Mucosa of stomach (tissue), 1 donor: ENCODE measurements around the gene NOM1.

Experiments used
- H3K27me3 ChIP-seq: one replicate; pipeline ENCODE4 v1.7.0; 2013; ENCODE audit warnings: mild to moderate bottlenecking, low read length; ENCODE audit not compliant: control insufficient read depth, insufficient read depth
- H3K36me3 ChIP-seq: one replicate; pipeline ENCODE4 v1.7.0; 2013; ENCODE audit warnings: low read length; ENCODE audit not compliant: control insufficient read depth, insufficient read depth
- H3K4me1 ChIP-seq: one replicate; pipeline ENCODE4 v1.7.0; 2013; ENCODE audit warnings: mild to moderate bottlenecking, low read length; ENCODE audit not compliant: control insufficient read depth, insufficient read depth
- H3K4me3 ChIP-seq: one replicate; pipeline ENCODE4 v1.7.0; 2013; ENCODE audit warnings: low read length
- H3K9ac ChIP-seq: one replicate; pipeline ENCODE4 v1.7.0; 2013; ENCODE audit warnings: mild to moderate bottlenecking, low read length, moderate library complexity
- H3K9me3 ChIP-seq: one replicate; pipeline ENCODE4 v1.7.0; 2013; ENCODE audit warnings: mild to moderate bottlenecking, low read length, moderate library complexity; ENCODE audit not compliant: control insufficient read depth
- donor health status: Pancreatic carcinoma.

NOM1 gene

DNA sequence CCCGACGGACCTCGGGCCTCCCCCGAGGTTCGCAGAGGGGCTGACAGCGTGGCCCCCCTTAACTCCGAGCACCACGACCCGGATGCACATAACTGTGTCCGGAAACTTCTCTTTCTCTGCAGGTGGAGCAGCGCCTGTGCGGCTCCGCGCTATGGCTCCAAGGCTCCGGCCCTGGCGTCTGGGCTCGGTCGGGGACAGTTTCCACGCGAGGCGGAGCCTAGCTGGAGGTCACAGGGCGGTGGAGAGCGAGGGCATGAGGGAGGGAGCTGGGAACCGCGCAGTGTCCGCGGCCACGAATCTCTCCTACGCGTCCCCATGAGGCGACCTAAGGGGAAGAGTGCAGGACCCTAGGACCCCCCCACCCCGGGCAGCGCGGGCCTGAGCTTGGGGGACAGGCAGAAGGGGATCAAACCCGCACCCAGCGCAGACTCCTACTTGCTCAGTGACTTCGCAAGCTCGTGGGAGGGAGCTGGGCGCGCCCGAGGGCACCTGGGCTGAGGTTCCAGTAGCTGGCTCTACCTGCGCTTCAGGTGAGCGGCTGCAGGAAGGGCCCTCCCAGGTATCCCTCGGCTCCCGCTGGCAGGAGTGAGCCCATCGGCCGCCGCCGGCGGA lies 69.6 kb downstream of the NOM1 start:
- Histone ChIP-seq H3K9ac (no peak overlapping the region), H3K4me3 (no peak overlapping the region), H3K27me3 (peaks cover 94% of the 10 kb centered on the region), H3K4me1 (peaks cover 21% of the 10 kb centered on the region), H3K9me3 (no peaks in the 10 kb centered on the region), H3K36me3 (no peaks in the 10 kb centered on the region)

DNA sequence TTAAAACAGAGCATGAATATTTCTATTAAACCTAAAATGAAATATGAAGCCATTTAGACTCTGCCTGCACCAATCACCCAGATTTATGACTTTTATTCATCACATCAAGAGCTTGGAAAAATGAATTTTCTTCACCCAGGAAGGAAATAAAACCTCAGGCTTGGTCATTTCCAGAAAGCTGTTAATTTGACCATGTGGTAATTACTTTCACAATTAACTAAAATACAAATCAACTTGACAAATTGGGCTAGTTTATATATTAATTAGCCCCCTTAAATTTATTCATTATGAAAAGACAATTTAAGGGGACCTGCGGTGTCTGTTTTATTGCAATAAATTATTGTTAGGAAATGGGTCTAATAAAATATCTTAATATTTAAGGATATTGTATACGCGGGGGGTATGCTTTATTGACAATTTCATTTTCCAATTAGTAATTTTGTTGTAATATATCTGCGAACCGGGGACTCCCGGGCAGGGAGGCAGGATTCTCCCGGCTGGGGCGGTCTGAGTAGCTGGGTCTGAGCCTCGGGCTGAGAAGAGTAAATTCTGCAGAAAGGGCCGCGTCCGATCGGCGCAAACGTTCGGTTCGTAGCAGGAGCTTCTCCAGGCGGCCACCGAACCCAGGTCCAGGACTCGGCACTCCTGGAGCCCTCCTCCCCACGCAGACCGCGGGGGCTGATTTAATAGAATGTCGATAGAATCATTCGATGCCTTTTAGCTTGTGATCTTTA lies 70.4 kb downstream of the NOM1 start:
- no peaks in the 10 kb centered on the region for H3K9me3 ChIP-seq
- peaks cover 21% of the 10 kb centered on the region for H3K4me1 ChIP-seq
- H3K9ac ChIP-seq: no peak overlapping the region
- no peak overlapping the region for H3K4me3 ChIP-seq
- peaks cover 92% of the 10 kb centered on the region for H3K27me3 ChIP-seq
- H3K36me3 ChIP-seq: no peaks in the 10 kb centered on the region

DNA sequence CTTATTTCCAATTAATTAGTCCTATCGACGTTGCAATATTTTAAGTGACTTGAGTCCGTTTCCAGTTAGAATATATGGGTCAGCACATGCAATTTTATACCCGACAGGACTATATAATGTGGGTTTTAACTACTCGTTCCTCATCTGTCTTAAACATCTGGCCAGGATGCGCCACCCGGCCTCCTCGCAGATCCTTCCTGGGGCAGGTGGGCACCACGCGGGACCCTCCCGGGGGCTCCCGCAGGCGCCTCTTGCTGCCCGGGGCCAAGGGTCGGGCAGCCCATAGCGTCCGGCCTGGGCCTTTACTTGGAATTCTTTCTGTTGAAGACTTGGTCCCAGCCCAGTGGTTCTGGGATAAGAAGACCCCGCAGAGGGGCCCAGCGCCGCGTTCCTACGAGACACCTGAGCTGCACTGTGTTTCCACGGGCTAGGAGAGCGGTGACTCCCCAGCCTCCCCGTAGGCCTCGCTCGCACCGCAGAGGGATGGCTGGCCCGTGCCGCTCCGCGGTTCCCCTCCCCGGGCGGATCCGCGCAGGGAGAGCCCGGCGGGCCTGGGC lies 71.1 kb downstream of the NOM1 start:
- no peak overlapping the region for H3K4me3 ChIP-seq
- peaks cover 91% of the 10 kb centered on the region for H3K27me3 ChIP-seq
- H3K4me1 ChIP-seq: peaks cover 21% of the 10 kb centered on the region
- no peak overlapping the region for H3K9ac ChIP-seq
- no peaks in the 10 kb centered on the region for H3K36me3 ChIP-seq
- H3K9me3 ChIP-seq: no peaks in the 10 kb centered on the region

DNA sequence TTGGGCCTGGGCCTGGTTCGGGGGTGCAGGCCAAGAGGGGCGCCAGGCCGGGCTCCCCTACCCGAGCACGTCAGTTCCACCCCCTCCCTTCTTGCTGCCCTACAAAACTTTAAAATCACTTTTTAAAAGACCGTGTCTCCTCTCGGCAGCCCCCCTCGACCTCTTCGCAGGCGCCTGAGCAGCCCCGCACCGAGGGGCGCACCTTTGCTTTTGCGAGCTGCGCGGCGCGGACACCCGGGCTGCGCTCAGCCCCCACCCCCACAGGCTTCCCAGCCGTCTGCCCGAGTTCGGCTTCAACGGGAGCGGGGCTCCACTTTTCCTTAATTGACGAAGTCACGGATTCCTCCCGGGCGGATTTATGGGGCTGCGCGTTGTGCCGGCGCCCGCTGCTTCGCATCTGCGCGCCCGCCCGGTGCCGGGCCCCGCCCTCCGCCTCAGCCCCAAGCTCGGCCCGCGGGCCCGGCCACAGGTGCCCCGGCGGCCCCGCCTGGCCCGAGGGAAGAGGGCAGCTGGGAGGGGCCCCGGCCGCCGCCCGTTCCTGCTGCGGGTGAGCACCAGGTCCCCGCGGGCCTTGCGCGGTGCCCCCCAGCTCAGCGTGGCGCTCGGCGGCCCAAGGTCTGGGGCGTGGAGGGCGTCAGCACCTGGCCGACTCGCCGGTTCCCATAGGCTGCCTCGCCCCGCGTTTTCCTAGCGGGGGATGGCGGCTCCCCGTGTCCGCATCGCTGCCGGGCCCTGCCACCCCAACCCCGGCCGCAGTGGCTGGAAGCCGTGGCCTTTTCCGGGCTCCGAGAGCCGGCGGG lies 71.8 kb downstream of the NOM1 start:
- H3K27me3 ChIP-seq: peaks cover 90% of the 10 kb centered on the region
- H3K4me1 ChIP-seq: peaks cover 21% of the 10 kb centered on the region
- no peaks in the 10 kb centered on the region for H3K36me3 ChIP-seq
- no peak overlapping the region for H3K4me3 ChIP-seq
- no peaks in the 10 kb centered on the region for H3K9me3 ChIP-seq
- no peak overlapping the region for H3K9ac ChIP-seq

DNA sequence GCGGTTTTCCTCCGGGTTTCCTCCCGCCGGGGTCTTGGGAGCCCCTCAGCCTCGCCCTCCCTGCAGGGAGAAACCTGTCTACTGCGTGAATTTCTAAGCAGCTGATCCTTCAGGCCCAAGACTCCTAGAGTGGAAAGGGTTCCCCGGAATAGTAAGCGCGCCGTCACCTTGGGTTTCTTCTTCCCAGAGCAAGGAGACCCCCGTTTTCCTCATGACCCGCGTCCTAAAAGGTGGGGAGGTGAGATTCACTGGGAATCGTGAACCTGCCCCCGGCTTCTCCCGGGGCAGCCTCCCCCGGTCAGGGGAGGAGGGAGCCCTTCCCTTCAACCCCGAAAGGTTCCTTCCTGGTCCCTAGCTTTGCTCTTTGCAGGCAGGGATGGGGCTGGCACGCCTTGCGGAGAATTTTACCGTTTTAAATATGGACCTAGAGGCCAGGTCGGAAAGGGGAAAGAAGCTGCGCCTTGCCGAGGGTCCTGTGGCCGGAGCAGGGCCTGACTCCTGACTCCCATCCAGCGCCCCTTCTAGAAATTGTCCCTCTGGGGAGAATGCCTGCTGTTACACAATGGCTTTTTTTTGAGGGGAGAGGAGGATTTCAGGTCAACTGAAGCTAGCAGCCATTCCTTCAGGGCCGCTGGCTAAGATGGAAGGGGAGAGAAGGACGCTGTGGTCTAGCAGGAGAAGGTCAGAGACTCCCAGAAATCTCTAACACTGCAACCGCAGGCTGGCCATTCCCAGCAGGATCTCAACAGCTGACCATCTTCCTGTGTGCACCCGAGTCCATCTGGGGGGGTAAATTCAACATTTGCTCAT lies 72.6 kb downstream of the NOM1 start:
- no peaks in the 10 kb centered on the region for H3K36me3 ChIP-seq
- H3K4me1 ChIP-seq: peaks cover 21% of the 10 kb centered on the region
- H3K9me3 ChIP-seq: no peaks in the 10 kb centered on the region
- peaks cover 85% of the 10 kb centered on the region for H3K27me3 ChIP-seq
- H3K9ac ChIP-seq: no peak overlapping the region
- H3K4me3 ChIP-seq: no peak overlapping the region
